ENCODE measurements around the gene CCSER2.

The CCSER2 gene

GRCh38 chr10:84511106-84511505 is 182.7 kb downstream of the CCSER2 start:
- no peak overlapping the region for H3K27ac ChIP-seq (ENCODE audit: low read length)
- no CpG with 5 or more reads among the region's 2 CpGs for WGBS (ENCODE audit: insufficient coverage, insufficient read length)
- H3K27me3 ChIP-seq (ENCODE audit: control insufficient read depth, insufficient read depth, low read length), result no peaks in the 10 kb centered on the region
- DNase-seq (ENCODE audit: low read depth, low spot score), result no peak
- no peak overlapping the region for H3K4me3 ChIP-seq (ENCODE audit: low read length)
- H3K4me1 ChIP-seq (ENCODE audit: control insufficient read depth, insufficient read depth, low read length), result no peaks in the 10 kb centered on the region
- H3K9me3 ChIP-seq (ENCODE audit: control insufficient read depth, insufficient read depth, low read length), result no peaks in the 10 kb centered on the region
- no peaks in the 10 kb centered on the region for H3K36me3 ChIP-seq (ENCODE audit: control insufficient read depth, insufficient read depth, low read length)

GRCh38 chr10:84511709-84512285 is 183.4 kb downstream of the CCSER2 start:
- no peaks in the 10 kb centered on the region for H3K9me3 ChIP-seq (ENCODE audit: control insufficient read depth, insufficient read depth, low read length)
- H3K4me3 ChIP-seq (ENCODE audit: low read length), result no peak overlapping the region
- no peaks in the 10 kb centered on the region for H3K36me3 ChIP-seq (ENCODE audit: control insufficient read depth, insufficient read depth, low read length)
- no peaks in the 10 kb centered on the region for H3K27me3 ChIP-seq (ENCODE audit: control insufficient read depth, insufficient read depth, low read length)
- DNase-seq (ENCODE audit: low read depth, low spot score), result no peak
- H3K27ac ChIP-seq (ENCODE audit: low read length), result no peak overlapping the region
- H3K4me1 ChIP-seq (ENCODE audit: control insufficient read depth, insufficient read depth, low read length), result no peaks in the 10 kb centered on the region
- no CpG with 5 or more reads among the region's 5 CpGs for WGBS (ENCODE audit: insufficient coverage, insufficient read length)

- no peaks in the 10 kb centered on the region for H3K27me3 ChIP-seq (ENCODE audit: control insufficient read depth, insufficient read depth, low read length)
- H3K36me3 ChIP-seq (ENCODE audit: control insufficient read depth, insufficient read depth, low read length), result no peaks in the 10 kb centered on the region
- no CpG with 5 or more reads among the region's 4 CpGs for WGBS (ENCODE audit: insufficient coverage, insufficient read length)
- no peak overlapping the region for H3K4me3 ChIP-seq (ENCODE audit: low read length)
- H3K4me1 ChIP-seq (ENCODE audit: control insufficient read depth, insufficient read depth, low read length), result peaks cover 2% of the 10 kb centered on the region; the same call in 1 of the 2 replicates
- H3K9me3 ChIP-seq (ENCODE audit: control insufficient read depth, insufficient read depth, low read length), result no peaks in the 10 kb centered on the region
- H3K27ac ChIP-seq (ENCODE audit: low read length), result no peak overlapping the region
- no peak for DNase-seq (ENCODE audit: low read depth, low spot score)
Observed at GRCh38 chr10:84517554-84517953, 189.2 kb downstream of the CCSER2 start.

- H3K4me3 ChIP-seq (ENCODE audit: low read length), result no peak overlapping the region
- no peaks in the 10 kb centered on the region for H3K36me3 ChIP-seq (ENCODE audit: control insufficient read depth, insufficient read depth, low read length)
- no peak overlapping the region for H3K27ac ChIP-seq (ENCODE audit: low read length)
- WGBS (ENCODE audit: insufficient coverage, insufficient read length), result no CpG with 5 or more reads among the region's 3 CpGs
- H3K4me1 ChIP-seq (ENCODE audit: control insufficient read depth, insufficient read depth, low read length), result peaks cover 2% of the 10 kb centered on the region; the same call in 1 of the 2 replicates
- no peaks in the 10 kb centered on the region for H3K9me3 ChIP-seq (ENCODE audit: control insufficient read depth, insufficient read depth, low read length)
- no peak for DNase-seq (ENCODE audit: low read depth, low spot score)
- no peaks in the 10 kb centered on the region for H3K27me3 ChIP-seq (ENCODE audit: control insufficient read depth, insufficient read depth, low read length)
Observed at GRCh38 chr10:84519235-84519634, 190.8 kb downstream of the CCSER2 start.

- Histone ChIP-seq H3K27ac (ENCODE audit: low read length) (no peak overlapping the region), H3K27me3 (ENCODE audit: control insufficient read depth, insufficient read depth, low read length) (no peaks in the 10 kb centered on the region), H3K4me1 (ENCODE audit: control insufficient read depth, insufficient read depth, low read length) (peaks cover 2% of the 10 kb centered on the region; the same call in 1 of the 2 replicates), H3K9me3 (ENCODE audit: control insufficient read depth, insufficient read depth, low read length) (no peaks in the 10 kb centered on the region), H3K4me3 (ENCODE audit: low read length) (no peak overlapping the region), H3K36me3 (ENCODE audit: control insufficient read depth, insufficient read depth, low read length) (no peaks in the 10 kb centered on the region)
- DNase-seq (ENCODE audit: low read depth, low spot score), result no peak
- WGBS (ENCODE audit: insufficient coverage, insufficient read length), result no CpG with 5 or more reads among the region's 8 CpGs
Observed at GRCh38 chr10:84521013-84521412, 192.6 kb downstream of the CCSER2 start.

- Histone ChIP-seq H3K27ac (ENCODE audit: low read length) (no peak overlapping the region), H3K27me3 (ENCODE audit: control insufficient read depth, insufficient read depth, low read length) (no peaks in the 10 kb centered on the region), H3K9me3 (ENCODE audit: control insufficient read depth, insufficient read depth, low read length) (no peaks in the 10 kb centered on the region), H3K4me1 (ENCODE audit: control insufficient read depth, insufficient read depth, low read length) (peaks cover 2% of the 10 kb centered on the region; the same call in 1 of the 2 replicates), H3K36me3 (ENCODE audit: control insufficient read depth, insufficient read depth, low read length) (no peaks in the 10 kb centered on the region), H3K4me3 (ENCODE audit: low read length) (no peak overlapping the region)
- DNase-seq (ENCODE audit: low read depth, low spot score), result no peak
- no CpG with 5 or more reads among the region's 2 CpGs for WGBS (ENCODE audit: insufficient coverage, insufficient read length)
Observed at GRCh38 chr10:84521468-84521867, 193.1 kb downstream of the CCSER2 start.

GRCh38 chr10:84522612-84523462 is 194.4 kb downstream of the CCSER2 start:
- Histone ChIP-seq H3K4me3 (ENCODE audit: low read length) (no peak overlapping the region), H3K27me3 (ENCODE audit: control insufficient read depth, insufficient read depth, low read length) (no peaks in the 10 kb centered on the region), H3K4me1 (ENCODE audit: control insufficient read depth, insufficient read depth, low read length) (peaks cover 2% of the 10 kb centered on the region; the same call in 1 of the 2 replicates), H3K36me3 (ENCODE audit: control insufficient read depth, insufficient read depth, low read length) (no peaks in the 10 kb centered on the region), H3K9me3 (ENCODE audit: control insufficient read depth, insufficient read depth, low read length) (no peaks in the 10 kb centered on the region), H3K27ac (ENCODE audit: low read length) (no peak overlapping the region)
- no peak for DNase-seq (ENCODE audit: low read depth, low spot score)
- no CpG with 5 or more reads among the region's 9 CpGs for WGBS (ENCODE audit: insufficient coverage, insufficient read length)

- Histone ChIP-seq H3K4me3 (ENCODE audit: low read length) (no peak overlapping the region), H3K27me3 (ENCODE audit: control insufficient read depth, insufficient read depth, low read length) (no peaks in the 10 kb centered on the region), H3K9me3 (ENCODE audit: control insufficient read depth, insufficient read depth, low read length) (no peaks in the 10 kb centered on the region), H3K36me3 (ENCODE audit: control insufficient read depth, insufficient read depth, low read length) (no peaks in the 10 kb centered on the region), H3K4me1 (ENCODE audit: control insufficient read depth, insufficient read depth, low read length) (peaks cover 2% of the 10 kb centered on the region; the same call in 1 of the 2 replicates), H3K27ac (ENCODE audit: low read length) (no peak overlapping the region)
- no CpG with 5 or more reads among the region's 5 CpGs for WGBS (ENCODE audit: insufficient coverage, insufficient read length)
- DNase-seq (ENCODE audit: low read depth, low spot score), result no peak
Observed at GRCh38 chr10:84523526-84523925, 195.1 kb downstream of the CCSER2 start.

GRCh38 chr10:84524435-84524834 is 196.0 kb downstream of the CCSER2 start:
- Histone ChIP-seq H3K36me3 (ENCODE audit: control insufficient read depth, insufficient read depth, low read length) (no peaks in the 10 kb centered on the region), H3K27me3 (ENCODE audit: control insufficient read depth, insufficient read depth, low read length) (no peaks in the 10 kb centered on the region), H3K9me3 (ENCODE audit: control insufficient read depth, insufficient read depth, low read length) (no peaks in the 10 kb centered on the region), H3K4me3 (ENCODE audit: low read length) (no peak overlapping the region), H3K4me1 (ENCODE audit: control insufficient read depth, insufficient read depth, low read length) (peaks cover 2% of the 10 kb centered on the region; the same call in 1 of the 2 replicates), H3K27ac (ENCODE audit: low read length) (no peak overlapping the region)
- no peak for DNase-seq (ENCODE audit: low read depth, low spot score)

GRCh38 chr10:84525120-84525806 is 196.9 kb downstream of the CCSER2 start:
- Histone ChIP-seq H3K27me3 (ENCODE audit: control insufficient read depth, insufficient read depth, low read length) (no peaks in the 10 kb centered on the region), H3K4me3 (ENCODE audit: low read length) (no peak overlapping the region), H3K27ac (ENCODE audit: low read length) (no peak overlapping the region), H3K4me1 (ENCODE audit: control insufficient read depth, insufficient read depth, low read length) (peaks cover 2% of the 10 kb centered on the region; the same call in 1 of the 2 replicates), H3K36me3 (ENCODE audit: control insufficient read depth, insufficient read depth, low read length) (no peaks in the 10 kb centered on the region), H3K9me3 (ENCODE audit: control insufficient read depth, insufficient read depth, low read length) (no peaks in the 10 kb centered on the region)
- WGBS (ENCODE audit: insufficient coverage, insufficient read length), result no CpG with 5 or more reads among the region's 17 CpGs
- no peak for DNase-seq (ENCODE audit: low read depth, low spot score)

Measured in iPS DF 6.9 (cell line).